Measurements from ENCODE around the gene CRABP1. TPM values are rescaled to one million over a fixed set of nuclear protein-coding genes. Genes with fewer than 3 reads are reported as not detected.
"Not testable (repeated sequence)": the region's sequence is repeated elsewhere in the genome, so short reads cannot be mapped to it uniquely, and the experiment has no call there.

The CRABP1 gene
- total RNA-seq, 6 experiments from 2014 or later, result not detected

- DNase-seq, result peak in 1 of 3 donors; percentile 54
- 68% methylated on average over 2 of the region's 3 CpGs for WGBS (ENCODE audit: insufficient coverage, low coverage, low lambda C conversion rate, missing lambda C conversion rate)
- TF ChIP-seq CTCF (IDR thresholded peaks at IDR 0.05), result no peak
- no peak for TF ChIP-seq POLR2A (IDR thresholded peaks at IDR 0.05)
Observed at GRCh38 chr15:78369161-78369560, 29.0 kb downstream of the CRABP1 start.

GRCh38 chr15:78370013-78370412 is 29.9 kb downstream of the CRABP1 start:
- H3K27me3 ChIP-seq, result no peaks in the 10 kb centered on the region
- no peak overlapping the region for H3K27ac ChIP-seq
- whole genome bisulfite sequencing (ENCODE audit: insufficient coverage, low coverage, low lambda C conversion rate, missing lambda C conversion rate), result 82% methylated on average over 3 of the region's 6 CpGs
- peaks cover 0 to 23% (median 9%) of the 10 kb centered on the region in 4 donors for H3K4me1 ChIP-seq
- intact Hi-C loops (cut with DNase I), result no loop called here
- no peak for ATAC-seq
- H3K9me3 ChIP-seq, result no peaks in the 10 kb centered on the region
- no peak for TF ChIP-seq POLR2A (IDR thresholded peaks at IDR 0.05)
- TF ChIP-seq CTCF (IDR thresholded peaks at IDR 0.05), result no peak
- no peak overlapping the region for H3K4me3 ChIP-seq
- no peak for DNase-seq
- H3K36me3 ChIP-seq, result no peaks in the 10 kb centered on the region

More at GRCh38 chr15:78369161-78369560, 29.0 kb downstream of the CRABP1 start:
- H3K36me3 ChIP-seq, result no peaks in the 10 kb centered on the region
- no peak for ATAC-seq
- peaks cover 0 to 18% (median 6%) of the 10 kb centered on the region in 4 donors for H3K4me1 ChIP-seq
- intact Hi-C loops (cut with DNase I), result no loop called here
- no peak overlapping the region for H3K4me3 ChIP-seq
- H3K27me3 ChIP-seq, result no peaks in the 10 kb centered on the region
- H3K9me3 ChIP-seq, result no peaks in the 10 kb centered on the region
- no peak overlapping the region for H3K27ac ChIP-seq

- no peaks in the 10 kb centered on the region for H3K9me3 ChIP-seq
- WGBS (ENCODE audit: insufficient coverage, low coverage, low lambda C conversion rate, missing lambda C conversion rate), result 33% methylated on average over 4 of the region's 5 CpGs
- H3K27me3 ChIP-seq, result no peaks in the 10 kb centered on the region
- intact Hi-C loops (cut with DNase I), result no loop called here
- H3K36me3 ChIP-seq, result no peaks in the 10 kb centered on the region
- peak overlapping the region in 1 of 3 donors; percentile 65 for H3K27ac ChIP-seq
- peak; percentile 78 to 86 (median 83) for ATAC-seq
- peaks cover 0 to 27% (median 11%) of the 10 kb centered on the region in 4 donors for H3K4me1 ChIP-seq
- DNase-seq, result peak; percentile 69 to 88 (median 87)
- TF ChIP-seq CTCF (IDR thresholded peaks at IDR 0.05), result no peak
- no peak for TF ChIP-seq POLR2A (IDR thresholded peaks at IDR 0.05)
- H3K4me3 ChIP-seq, result no peak overlapping the region
Observed at GRCh38 chr15:78372880-78373279, 32.7 kb downstream of the CRABP1 start.

GRCh38 chr15:78374436-78375393 is 34.6 kb downstream of the CRABP1 start:
- intact Hi-C loops (cut with DNase I), result no loop called here
- H3K9me3 ChIP-seq, result no peaks in the 10 kb centered on the region
- H3K4me1 ChIP-seq, result peaks cover 0 to 27% (median 11%) of the 10 kb centered on the region in 4 donors
- ATAC-seq (peak; percentile 92 to 95 (median 94)), DNase-seq (peak; percentile 48 to 91 (median 89))
- WGBS (ENCODE audit: insufficient coverage, low coverage, low lambda C conversion rate, missing lambda C conversion rate), result 29% methylated on average over 11 of the region's 14 CpGs
- no peaks in the 10 kb centered on the region for H3K27me3 ChIP-seq
- H3K36me3 ChIP-seq, result no peaks in the 10 kb centered on the region
- TF ChIP-seq POLR2A (IDR thresholded peaks at IDR 0.05), result no peak
- TF ChIP-seq CTCF (IDR thresholded peaks at IDR 0.05), result no peak
- no peak overlapping the region for H3K4me3 ChIP-seq
- H3K27ac ChIP-seq, result peak overlapping the region in 2 of 3 donors; percentile 79 to 94

GRCh38 chr15:78380143-78380542 is 40.0 kb downstream of the CRABP1 start:
- ATAC-seq; H3K9me3 ChIP-seq; intact Hi-C loops (cut with DNase I); H3K4me1 ChIP-seq; H3K27me3 ChIP-seq; DNase-seq; H3K4me3 ChIP-seq; H3K36me3 ChIP-seq; H3K27ac ChIP-seq: not testable (repeated sequence)
- WGBS (ENCODE audit: insufficient coverage, low coverage, low lambda C conversion rate, missing lambda C conversion rate), result 63% methylated on average over 1 of the region's 1 CpG

Data from right lobe of liver (tissue), 6 donors.